ENCODE results near the gene STAMBPL1.

STAMBPL1 gene

DNA sequence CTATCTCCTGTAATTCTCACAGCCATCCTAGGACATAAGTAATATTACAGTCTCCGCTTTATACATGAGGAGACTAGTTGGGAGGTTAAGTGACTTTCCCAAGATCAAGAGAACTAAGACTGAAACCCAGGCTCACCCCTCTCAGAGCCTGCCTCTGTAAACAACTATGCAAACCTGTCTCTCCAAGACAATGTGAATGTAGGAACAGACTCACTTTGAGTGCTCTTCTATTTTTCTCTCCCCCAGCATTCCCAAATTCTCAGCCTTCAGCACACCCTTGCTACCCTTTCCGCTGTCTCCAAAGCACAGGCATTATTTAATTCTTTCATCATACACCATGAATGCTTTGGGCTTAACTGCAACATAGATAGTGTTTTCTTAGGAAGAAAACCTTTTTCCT lies 58.9 kb downstream of the STAMBPL1 start:
- Histone ChIP-seq H3K36me3 (ENCODE audit: insufficient read depth, low read length) (no peaks in the 10 kb centered on the region), H3K9ac (ENCODE audit: insufficient read length) (no peak overlapping the region), H3K4me3 (no peak overlapping the region), H3K9me3 (ENCODE audit: low read depth, low read length) (no peaks in the 10 kb centered on the region), H3K27ac (no peak overlapping the region)
- DNase-seq (ENCODE audit: low read depth, low spot score) = no peak
- TF ChIP-seq FOXP2 (optimal IDR thresholded peaks at IDR 0.05; ENCODE audit: control extremely low read depth, extremely low read length, insufficient read depth) (no peak), POLR2AphosphoS5 (IDR thresholded peaks at IDR 0.05; ENCODE audit: borderline replicate concordance, low read depth, low read length) (no peak), EZH2 (IDR thresholded peaks at IDR 0.05) (no peak)

DNA sequence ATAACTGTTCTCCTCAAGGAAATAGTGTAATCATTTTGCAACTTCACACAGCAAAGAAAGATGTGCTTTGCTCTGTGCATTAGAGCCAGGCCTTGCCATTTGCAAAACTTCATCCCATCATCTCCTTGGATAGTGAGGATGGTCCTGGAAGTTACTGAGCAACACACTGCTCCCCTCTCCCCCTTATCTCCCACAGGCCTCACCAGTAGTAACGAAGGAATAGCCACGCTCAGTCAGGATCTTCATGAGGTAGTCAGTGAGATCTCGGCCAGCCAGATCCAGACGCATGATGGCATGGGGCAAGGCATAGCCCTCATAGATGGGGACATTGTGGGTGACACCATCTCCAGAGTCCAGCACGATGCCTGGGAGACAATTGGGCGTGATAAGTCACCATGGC lies 61.0 kb downstream of the STAMBPL1 start:
- no peaks in the 10 kb centered on the region for H3K36me3 ChIP-seq (ENCODE audit: insufficient read depth, low read length)
- H3K9me3 ChIP-seq (ENCODE audit: low read depth, low read length) = no peaks in the 10 kb centered on the region
- DNase-seq (ENCODE audit: low read depth, low spot score) = no peak
- no peak overlapping the region for H3K27ac ChIP-seq
- TF ChIP-seq POLR2AphosphoS5 (IDR thresholded peaks at IDR 0.05; ENCODE audit: borderline replicate concordance, low read depth, low read length) (no peak), EZH2 (IDR thresholded peaks at IDR 0.05) (no peak)
- H3K4me3 ChIP-seq = no peak overlapping the region
- no peak overlapping the region for H3K9ac ChIP-seq (ENCODE audit: insufficient read length)

DNA sequence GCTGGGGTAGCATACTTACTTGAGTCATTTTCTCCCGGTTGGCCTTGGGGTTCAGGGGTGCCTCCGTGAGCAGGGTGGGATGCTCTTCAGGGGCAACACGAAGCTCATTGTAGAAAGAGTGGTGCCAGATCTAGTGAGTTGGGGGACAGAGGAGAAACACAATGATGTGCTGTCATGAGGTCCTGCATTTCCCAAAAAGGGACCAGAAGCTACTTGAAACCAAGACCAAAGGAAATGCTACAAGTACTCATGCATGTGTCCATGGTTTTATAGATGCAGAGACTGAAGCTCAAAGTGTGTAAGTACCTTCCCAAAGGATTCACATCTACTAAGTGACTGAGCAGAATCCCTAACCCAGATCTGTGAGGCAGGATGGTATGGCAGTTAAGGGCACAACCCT lies 63.7 kb downstream of the STAMBPL1 start:
- Histone ChIP-seq H3K36me3 (ENCODE audit: insufficient read depth, low read length) (no peaks in the 10 kb centered on the region), H3K9ac (ENCODE audit: insufficient read length) (no peak overlapping the region), H3K27ac (no peak overlapping the region), H3K4me3 (no peak overlapping the region), H3K9me3 (ENCODE audit: low read depth, low read length) (no peaks in the 10 kb centered on the region)
- DNase-seq (ENCODE audit: low read depth, low spot score) = no peak
- TF ChIP-seq EZH2 (IDR thresholded peaks at IDR 0.05) (no peak), FOXP2 (optimal IDR thresholded peaks at IDR 0.05; ENCODE audit: control extremely low read depth, extremely low read length, insufficient read depth) (no peak), POLR2AphosphoS5 (IDR thresholded peaks at IDR 0.05; ENCODE audit: borderline replicate concordance, low read depth, low read length) (no peak)

DNA sequence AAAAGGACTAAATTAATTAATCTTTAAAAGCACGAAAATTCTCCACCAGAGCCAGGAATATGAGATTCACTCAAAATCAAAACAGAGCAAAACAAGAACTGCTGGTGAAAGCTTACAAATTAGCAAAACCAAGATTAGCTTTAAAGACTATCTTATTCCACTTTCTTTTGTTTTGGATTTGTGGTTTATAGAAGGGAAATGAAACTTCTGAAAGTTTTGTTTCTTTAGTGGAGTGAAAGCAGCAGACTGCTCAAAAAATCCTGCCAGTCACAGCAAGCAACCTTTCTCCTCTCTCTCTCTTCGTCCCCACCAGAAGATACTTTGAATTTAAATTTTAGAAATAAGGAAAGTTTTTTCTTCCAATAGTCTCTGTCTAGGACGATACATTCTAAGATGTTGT lies 64.8 kb downstream of the STAMBPL1 start:
- Histone ChIP-seq H3K4me3 (no peak overlapping the region), H3K36me3 (ENCODE audit: insufficient read depth, low read length) (no peaks in the 10 kb centered on the region), H3K27ac (no peak overlapping the region), H3K9ac (ENCODE audit: insufficient read length) (no peak overlapping the region), H3K9me3 (ENCODE audit: low read depth, low read length) (no peaks in the 10 kb centered on the region)
- TF ChIP-seq FOXP2 (optimal IDR thresholded peaks at IDR 0.05; ENCODE audit: control extremely low read depth, extremely low read length, insufficient read depth) (no peak), POLR2AphosphoS5 (IDR thresholded peaks at IDR 0.05; ENCODE audit: borderline replicate concordance, low read depth, low read length) (no peak), EZH2 (IDR thresholded peaks at IDR 0.05) (no peak)
- no peak for DNase-seq (ENCODE audit: low read depth, low spot score)

DNA sequence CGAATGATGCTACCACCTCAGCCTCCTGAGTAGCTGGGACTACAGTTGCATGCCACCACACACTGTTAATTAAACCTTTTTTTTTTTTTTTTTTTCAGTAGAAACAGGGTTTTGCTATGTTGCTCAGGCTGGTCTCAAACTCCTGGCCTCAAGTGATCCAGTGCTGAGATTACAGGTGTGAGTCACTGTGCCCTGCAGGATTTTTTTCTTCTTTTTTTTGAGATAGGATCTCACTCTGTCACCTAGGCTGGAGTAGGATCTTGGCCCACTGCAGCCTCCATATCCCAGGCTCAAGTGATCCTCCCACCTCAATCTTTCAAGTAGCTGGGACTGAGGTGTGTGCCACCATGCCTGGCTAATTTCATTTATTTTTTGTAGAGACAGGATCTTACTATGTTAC lies 66.2 kb downstream of the STAMBPL1 start:
- H3K9ac ChIP-seq (ENCODE audit: insufficient read length) = no peak overlapping the region

DNA sequence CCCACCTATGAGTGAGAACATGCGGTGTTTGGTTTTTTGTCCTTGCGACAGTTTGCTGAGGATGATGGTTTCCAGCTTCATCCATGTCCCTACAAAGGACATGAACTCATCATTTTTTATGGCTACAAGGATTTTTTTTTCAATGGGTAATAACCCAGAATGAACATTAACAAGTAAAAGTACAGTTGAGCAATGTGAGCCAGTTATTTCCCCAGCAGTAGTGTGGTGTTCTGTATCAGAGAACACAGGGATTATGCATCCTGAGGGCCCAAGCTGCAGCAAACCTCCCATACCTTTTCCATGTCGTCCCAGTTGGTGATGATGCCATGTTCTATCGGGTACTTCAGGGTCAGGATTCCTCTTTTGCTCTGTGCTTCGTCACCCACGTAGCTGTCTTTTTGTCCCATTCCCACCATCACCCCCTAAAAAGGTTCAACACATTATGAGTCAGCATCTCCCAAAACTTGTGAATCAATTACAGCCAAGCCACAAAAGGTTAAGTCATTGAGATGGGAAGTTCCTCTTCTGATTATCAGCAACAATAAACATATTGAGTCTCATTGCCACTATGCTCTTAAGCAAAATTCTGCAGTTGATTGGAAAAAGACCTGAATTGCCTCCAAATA lies 67.0 kb downstream of the STAMBPL1 start:
- no peak for TF ChIP-seq FOXP2 (optimal IDR thresholded peaks at IDR 0.05; ENCODE audit: control extremely low read depth, extremely low read length, insufficient read depth)
- TF ChIP-seq EZH2 (IDR thresholded peaks at IDR 0.05) = no peak
- TF ChIP-seq POLR2AphosphoS5 (IDR thresholded peaks at IDR 0.05; ENCODE audit: borderline replicate concordance, low read depth, low read length) = no peak
- no peaks in the 10 kb centered on the region for H3K36me3 ChIP-seq (ENCODE audit: insufficient read depth, low read length)
- no peak overlapping the region for H3K4me3 ChIP-seq
- no peak overlapping the region for H3K9ac ChIP-seq (ENCODE audit: insufficient read length)
- no peak overlapping the region for H3K27ac ChIP-seq
- DNase-seq (ENCODE audit: low read depth, low spot score) = no peak
- H3K9me3 ChIP-seq (ENCODE audit: low read depth, low read length) = no peaks in the 10 kb centered on the region

More for the DNA sequence above, 66.2 kb downstream of the STAMBPL1 start:
- H3K4me3 ChIP-seq = no peak overlapping the region
- DNase-seq (ENCODE audit: low read depth, low spot score) = no peak
- TF ChIP-seq EZH2 (IDR thresholded peaks at IDR 0.05) (no peak), FOXP2 (optimal IDR thresholded peaks at IDR 0.05; ENCODE audit: control extremely low read depth, extremely low read length, insufficient read depth) (no peak), POLR2AphosphoS5 (IDR thresholded peaks at IDR 0.05; ENCODE audit: borderline replicate concordance, low read depth, low read length) (no peak)
- H3K36me3 ChIP-seq (ENCODE audit: insufficient read depth, low read length) = no peaks in the 10 kb centered on the region
- H3K9me3 ChIP-seq (ENCODE audit: low read depth, low read length) = no peaks in the 10 kb centered on the region
- H3K27ac ChIP-seq = no peak overlapping the region

DNA sequence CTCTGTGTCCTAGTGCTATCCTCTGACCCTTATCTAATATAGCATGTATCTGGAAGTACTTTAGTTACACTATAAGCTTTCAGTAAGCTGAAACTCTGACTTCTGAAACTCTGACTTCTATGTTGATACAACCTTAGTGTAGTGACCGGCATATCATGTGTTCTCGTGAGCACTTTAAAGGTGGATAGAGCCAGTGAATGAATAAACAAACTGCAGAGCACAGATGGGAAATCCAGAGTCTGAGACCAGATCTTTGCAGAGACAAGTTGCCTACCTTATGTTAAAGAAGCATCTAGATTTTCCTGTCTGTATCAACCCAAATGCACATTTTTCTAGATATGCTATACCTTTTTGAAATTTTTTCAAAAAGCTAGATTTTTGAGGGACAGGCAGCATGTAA lies 69.0 kb downstream of the STAMBPL1 start:
- TF ChIP-seq FOXP2 (optimal IDR thresholded peaks at IDR 0.05; ENCODE audit: control extremely low read depth, extremely low read length, insufficient read depth) (no peak), POLR2AphosphoS5 (IDR thresholded peaks at IDR 0.05; ENCODE audit: borderline replicate concordance, low read depth, low read length) (no peak), EZH2 (IDR thresholded peaks at IDR 0.05) (no peak)
- no peaks in the 10 kb centered on the region for H3K36me3 ChIP-seq (ENCODE audit: insufficient read depth, low read length)
- no peaks in the 10 kb centered on the region for H3K9me3 ChIP-seq (ENCODE audit: low read depth, low read length)
- H3K9ac ChIP-seq (ENCODE audit: insufficient read length) = no peak overlapping the region
- no peak overlapping the region for H3K4me3 ChIP-seq
- DNase-seq (ENCODE audit: low read depth, low spot score) = no peak
- H3K27ac ChIP-seq = no peak overlapping the region

DNA sequence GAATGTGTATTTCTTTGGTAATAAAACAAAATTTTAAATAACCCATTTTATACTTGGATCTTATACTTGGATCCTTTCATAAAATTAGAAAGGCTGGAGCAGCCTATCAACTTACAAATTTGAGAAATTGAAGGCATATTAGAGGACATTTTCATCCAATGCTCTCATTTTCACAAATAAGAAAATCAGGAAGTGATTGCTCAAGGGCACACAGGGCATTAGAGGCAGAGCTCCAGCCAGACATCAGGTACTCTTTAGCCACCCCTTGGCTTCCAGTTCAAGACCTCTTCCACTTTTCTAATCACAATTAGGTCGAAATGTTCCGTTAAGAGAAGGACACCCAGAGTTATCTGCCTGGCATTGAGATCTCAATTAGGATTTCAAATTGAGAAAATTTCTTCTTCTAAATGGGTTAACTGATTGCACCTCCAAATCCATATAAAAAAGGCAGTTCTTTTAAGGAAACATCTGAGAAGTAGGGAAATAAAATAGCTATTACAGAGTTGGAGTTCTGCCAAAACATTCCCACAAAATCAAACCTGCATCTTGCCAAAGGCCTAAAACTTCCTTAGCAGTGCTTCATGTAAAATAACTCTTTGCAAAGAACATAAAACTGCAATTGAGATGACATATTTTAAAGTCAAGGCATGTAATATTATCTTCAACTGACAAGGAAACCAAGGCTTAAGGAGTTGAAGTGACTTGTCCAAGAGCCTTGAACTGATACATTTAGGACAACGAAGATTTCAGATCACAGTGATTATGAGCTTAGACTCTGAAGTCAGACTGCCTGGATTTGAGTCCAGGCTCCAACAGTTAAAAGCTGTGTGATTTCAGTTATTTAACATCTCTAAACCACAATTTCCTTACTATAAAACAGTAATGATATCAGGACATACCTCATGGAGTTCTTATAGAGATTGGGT lies 70.1 kb downstream of the STAMBPL1 start:
- H3K36me3 ChIP-seq (ENCODE audit: insufficient read depth, low read length) = no peaks in the 10 kb centered on the region
- H3K27ac ChIP-seq = peak overlapping the region; percentile 94
- peak overlapping the region; percentile 70 for H3K9ac ChIP-seq (ENCODE audit: insufficient read length)
- H3K9me3 ChIP-seq (ENCODE audit: low read depth, low read length) = no peaks in the 10 kb centered on the region
- TF ChIP-seq FOXP2 (optimal IDR thresholded peaks at IDR 0.05; ENCODE audit: control extremely low read depth, extremely low read length, insufficient read depth) (no peak), POLR2AphosphoS5 (IDR thresholded peaks at IDR 0.05; ENCODE audit: borderline replicate concordance, low read depth, low read length) (no peak), EZH2 (IDR thresholded peaks at IDR 0.05) (no peak)
- DNase-seq (ENCODE audit: low read depth, low spot score) = peak; percentile 39
- H3K4me3 ChIP-seq = peak overlapping the region; percentile 36

All from SK-N-MC (cell line).